Measurements from ENCODE around the gene MAZ. TPM values are rescaled to one million over a fixed set of nuclear protein-coding genes. Genes with fewer than 3 reads are reported as not detected.
A peak's percentile ranks its signal among the peaks of the same experiment; 100 is the strongest.

The MAZ gene
- total and polyA plus RNA-seq, 8 donors: 11.7 to 865 (median 110) TPM

DNA sequence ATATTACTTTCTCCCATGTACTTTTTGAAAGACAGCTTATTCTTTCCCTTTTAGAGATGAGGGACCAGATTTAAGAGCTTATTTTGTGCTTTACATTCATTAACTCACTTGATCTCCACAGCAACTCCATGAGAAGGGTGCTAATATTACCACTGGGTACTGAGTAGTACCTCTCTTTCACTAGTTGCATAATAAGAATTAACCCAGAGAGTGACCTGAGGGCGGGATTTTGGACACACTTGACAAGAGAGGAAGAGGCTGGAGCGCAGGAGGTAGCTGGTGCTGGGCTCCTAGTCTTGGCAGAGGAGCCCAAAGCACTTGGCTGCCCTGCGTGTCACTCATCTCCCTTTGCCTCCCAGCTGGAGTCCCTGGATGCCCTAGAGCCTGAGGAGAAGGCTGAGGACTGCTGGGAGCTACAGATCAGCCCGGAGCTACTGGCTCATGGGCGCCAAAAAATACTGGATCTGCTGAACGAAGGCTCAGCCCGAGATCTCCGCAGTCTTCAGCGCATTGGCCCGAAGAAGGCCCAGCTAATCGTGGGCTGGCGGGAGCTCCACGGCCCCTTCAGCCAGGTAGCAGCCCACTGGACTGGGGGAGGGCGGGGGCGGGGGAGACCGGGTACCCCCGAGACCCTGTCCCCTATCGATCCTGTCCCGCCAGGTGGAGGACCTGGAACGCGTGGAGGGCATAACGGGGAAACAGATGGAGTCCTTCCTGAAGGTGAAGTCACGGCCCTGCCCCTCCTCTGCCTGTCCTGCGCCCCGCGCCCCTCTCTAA lies 1.7 kb upstream of the MAZ start:
- H3K4me3 ChIP-seq: peak overlapping the region; percentile 62 to 85 (median 77)
- H3K9me3 ChIP-seq: no peaks in the 10 kb centered on the region
- intact Hi-C loops (cut with DNase I; ENCODE audit: low total_unique reads): loop anchor here (5.0 kb wide), 1 partner anchor 53 kb away; no protein-coding TSS in a partner anchor
- H3K4me1 ChIP-seq: peaks cover 34 to 39% (median 39%) of the 10 kb centered on the region in 4 donors
- peaks cover 19 to 46% (median 26%) of the 10 kb centered on the region in 4 donors for H3K36me3 ChIP-seq
- H3K27me3 ChIP-seq: no peaks in the 10 kb centered on the region
- peak in 1 of 2 donors; percentile 39 for DNase-seq
- peak overlapping the region; percentile 94 to 99 (median 97) for H3K27ac ChIP-seq
- TF ChIP-seq EP300 (IDR thresholded peaks at IDR 0.05) (no peak), POLR2AphosphoS5 (IDR thresholded peaks at IDR 0.05) (no peak), POLR2A (IDR thresholded peaks at IDR 0.05) (no peak)
- TF ChIP-seq, protein P1, sequence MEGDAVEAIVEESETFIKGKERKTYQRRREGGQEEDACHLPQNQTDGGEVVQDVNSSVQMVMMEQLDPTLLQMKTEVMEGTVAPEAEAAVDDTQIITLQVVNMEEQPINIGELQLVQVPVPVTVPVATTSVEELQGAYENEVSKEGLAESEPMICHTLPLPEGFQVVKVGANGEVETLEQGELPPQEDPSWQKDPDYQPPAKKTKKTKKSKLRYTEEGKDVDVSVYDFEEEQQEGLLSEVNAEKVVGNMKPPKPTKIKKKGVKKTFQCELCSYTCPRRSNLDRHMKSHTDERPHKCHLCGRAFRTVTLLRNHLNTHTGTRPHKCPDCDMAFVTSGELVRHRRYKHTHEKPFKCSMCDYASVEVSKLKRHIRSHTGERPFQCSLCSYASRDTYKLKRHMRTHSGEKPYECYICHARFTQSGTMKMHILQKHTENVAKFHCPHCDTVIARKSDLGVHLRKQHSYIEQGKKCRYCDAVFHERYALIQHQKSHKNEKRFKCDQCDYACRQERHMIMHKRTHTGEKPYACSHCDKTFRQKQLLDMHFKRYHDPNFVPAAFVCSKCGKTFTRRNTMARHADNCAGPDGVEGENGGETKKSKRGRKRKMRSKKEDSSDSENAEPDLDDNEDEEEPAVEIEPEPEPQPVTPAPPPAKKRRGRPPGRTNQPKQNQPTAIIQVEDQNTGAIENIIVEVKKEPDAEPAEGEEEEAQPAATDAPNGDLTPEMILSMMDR (IDR thresholded peaks at IDR 0.05): no peak
- 2 to 7% (median 5%) methylated on average over 13 to 26 of the region's 26 CpGs for WGBS, 5 donors

DNA sequence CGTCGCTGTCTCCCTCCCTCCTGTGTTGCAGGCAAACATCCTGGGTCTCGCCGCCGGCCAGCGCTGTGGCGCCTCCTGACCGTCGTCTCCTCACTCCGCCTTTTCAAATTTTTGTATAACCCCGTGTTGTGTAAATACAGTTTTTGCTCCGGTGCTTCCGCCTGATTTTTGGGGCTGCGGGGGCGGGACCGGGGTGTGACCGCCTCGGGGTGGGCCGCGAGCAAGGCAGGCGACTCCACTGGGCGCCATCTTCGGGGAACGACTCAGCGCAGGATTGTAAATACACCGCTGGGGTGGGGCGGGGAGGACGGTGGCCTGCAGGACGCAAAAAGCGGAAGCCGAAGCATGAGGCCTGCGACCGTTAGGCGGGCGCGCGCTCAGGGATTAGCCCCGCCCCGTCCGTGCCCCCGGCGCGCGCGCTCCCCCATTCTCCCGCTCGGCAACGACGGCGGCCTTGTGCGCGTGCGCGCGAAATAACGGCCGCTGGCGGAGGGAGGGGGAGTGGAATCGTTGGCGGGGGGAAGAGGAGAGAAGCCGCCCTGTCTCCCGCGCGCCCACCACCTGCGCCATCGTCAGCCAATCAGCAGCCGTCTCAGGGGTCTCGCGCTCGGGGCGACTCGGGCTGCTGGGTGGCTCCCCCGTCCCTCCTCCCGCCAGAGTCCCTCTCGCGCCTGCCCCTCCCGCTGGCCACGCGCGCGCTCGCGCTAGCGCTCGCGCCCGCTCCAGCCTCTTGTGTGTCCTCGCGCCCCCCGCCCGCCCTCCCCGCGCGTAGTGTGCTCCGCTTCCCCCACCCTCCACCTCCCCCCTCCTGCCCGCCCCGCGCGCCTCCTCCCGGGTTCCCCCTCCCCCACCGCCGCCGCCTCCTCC lies 864 bp upstream of the MAZ start:
- H3K27ac ChIP-seq: peak overlapping the region; percentile 94 to 99 (median 97)
- H3K36me3 ChIP-seq: peaks cover 19 to 45% (median 27%) of the 10 kb centered on the region in 4 donors
- intact Hi-C loops (cut with DNase I; ENCODE audit: low total_unique reads): loop anchor here (5.0 kb wide), 1 partner anchor 52 kb away; no protein-coding TSS in a partner anchor
- no peaks in the 10 kb centered on the region for H3K9me3 ChIP-seq
- 0 to 1% (median 0%) methylated on average over 34 to 103 of the region's 103 CpGs for WGBS, 5 donors
- peaks cover 42 to 48% (median 47%) of the 10 kb centered on the region in 4 donors for H3K4me1 ChIP-seq
- TF ChIP-seq, protein P1 (IDR thresholded peaks at IDR 0.05): peak in 1 of 7 experiments; percentile 14
- TF ChIP-seq EP300 (IDR thresholded peaks at IDR 0.05): no peak
- TF ChIP-seq POLR2AphosphoS5 (IDR thresholded peaks at IDR 0.05): peak; percentile 94 to 99 (median 97)
- TF ChIP-seq POLR2A (IDR thresholded peaks at IDR 0.05): peak in 2 of 4 donors; percentile 54 to 69
- DNase-seq: peak; percentile 98 to 99
- peak overlapping the region; percentile 62 to 85 (median 77) for H3K4me3 ChIP-seq
- no peaks in the 10 kb centered on the region for H3K27me3 ChIP-seq

DNA sequence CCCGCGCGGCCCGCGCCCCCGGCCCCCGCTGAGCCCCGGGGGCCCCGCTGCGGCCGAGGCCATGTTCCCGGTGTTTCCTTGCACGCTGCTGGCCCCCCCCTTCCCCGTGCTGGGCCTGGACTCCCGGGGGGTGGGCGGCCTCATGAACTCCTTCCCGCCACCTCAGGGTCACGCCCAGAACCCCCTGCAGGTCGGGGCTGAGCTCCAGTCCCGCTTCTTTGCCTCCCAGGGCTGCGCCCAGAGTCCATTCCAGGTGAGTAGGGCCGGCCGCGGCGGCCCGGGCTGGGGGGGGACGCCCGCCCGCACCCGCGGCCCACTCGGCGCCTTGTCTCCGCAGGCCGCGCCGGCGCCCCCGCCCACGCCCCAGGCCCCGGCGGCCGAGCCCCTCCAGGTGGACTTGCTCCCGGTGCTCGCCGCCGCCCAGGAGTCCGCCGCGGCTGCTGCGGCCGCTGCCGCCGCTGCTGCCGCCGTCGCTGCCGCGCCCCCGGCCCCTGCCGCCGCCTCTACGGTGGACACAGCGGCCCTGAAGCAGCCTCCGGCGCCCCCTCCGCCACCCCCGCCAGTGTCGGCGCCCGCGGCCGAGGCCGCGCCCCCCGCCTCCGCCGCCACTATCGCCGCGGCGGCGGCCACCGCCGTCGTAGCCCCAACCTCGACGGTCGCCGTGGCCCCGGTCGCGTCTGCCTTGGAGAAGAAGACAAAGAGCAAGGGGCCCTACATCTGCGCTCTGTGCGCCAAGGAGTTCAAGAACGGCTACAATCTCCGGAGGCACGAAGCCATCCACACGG lies 504 bp downstream of the MAZ start:
- H3K27ac ChIP-seq: peak overlapping the region; percentile 88 to 96 (median 94)
- WGBS, 5 donors: 1 to 7% (median 1%) methylated on average over 3 to 99 of the region's 99 CpGs
- peaks cover 15 to 32% (median 22%) of the 10 kb centered on the region in 4 donors for H3K36me3 ChIP-seq
- H3K27me3 ChIP-seq: peaks cover 0 to 3% (median 0%) of the 10 kb centered on the region in 3 donors
- no peaks in the 10 kb centered on the region for H3K9me3 ChIP-seq
- H3K4me3 ChIP-seq: peak overlapping the region; percentile 53 to 71 (median 67)
- H3K4me1 ChIP-seq: peaks cover 53 to 61% (median 60%) of the 10 kb centered on the region in 4 donors
- intact Hi-C loops (cut with DNase I; ENCODE audit: low total_unique reads): loop anchor here (5.0 kb wide), 1 partner anchor 50 kb away; no protein-coding TSS in a partner anchor
- TF ChIP-seq, protein P1 (IDR thresholded peaks at IDR 0.05): no peak
- TF ChIP-seq POLR2A (IDR thresholded peaks at IDR 0.05) (no peak), POLR2AphosphoS5 (IDR thresholded peaks at IDR 0.05) (no peak), EP300 (IDR thresholded peaks at IDR 0.05) (no peak)
- DNase-seq: peak; percentile 44 to 84
